ENCODE results near the gene TMEM204. TPM values are rescaled to one million over a fixed set of nuclear protein-coding genes. Genes with fewer than 3 reads are reported as not detected.

Gene TMEM204
- total RNA-seq, 1 experiment from 2014 or later: 0.42 TPM

DNA sequence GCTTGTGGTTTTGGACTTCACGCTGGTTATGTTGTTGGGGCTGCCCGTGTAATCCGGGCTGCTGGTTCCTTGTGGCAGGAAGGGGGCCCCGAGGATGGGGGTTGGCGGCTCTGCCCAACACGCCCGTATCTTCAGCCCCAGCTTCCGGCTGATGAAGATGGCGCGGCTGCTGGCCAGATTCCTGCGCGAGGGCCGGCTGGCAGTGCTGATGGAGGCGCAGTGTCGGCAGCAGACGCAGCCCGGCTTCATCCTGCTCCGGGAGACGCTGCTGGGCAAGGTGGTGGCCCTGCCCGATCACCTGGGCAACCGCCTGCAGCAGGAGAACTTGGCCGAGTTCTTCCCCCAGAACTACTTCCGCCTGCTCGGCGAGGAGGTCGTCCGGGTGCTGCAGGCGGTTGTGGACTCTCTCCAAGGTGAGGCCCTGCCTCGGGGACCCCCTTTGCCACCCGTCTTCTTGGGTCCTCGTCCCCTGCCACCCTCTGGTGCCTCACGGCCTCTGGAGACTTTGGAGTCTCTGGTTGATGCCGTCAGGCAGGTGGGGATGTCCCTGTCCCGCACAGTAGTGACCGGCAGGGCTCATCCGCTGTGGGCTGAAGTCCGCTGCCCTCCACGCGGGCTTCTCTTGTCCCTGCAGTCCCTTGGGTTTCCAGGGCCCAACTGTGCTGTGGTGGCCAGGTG, 38.1 kb upstream of the TMEM204 start:
- peaks cover 15% of the 10 kb centered on the region for H3K36me3 ChIP-seq (replicated peaks; ENCODE audit: control insufficient read depth, insufficient read depth, low read length)

GRCh38 chr16:1495889-1496262, 37.6 kb upstream of the TMEM204 start:
- no peak for DNase-seq
- no peak overlapping the region for H3K4me3 ChIP-seq (ENCODE audit: insufficient read depth, low read depth, low read length)
- H3K36me3 ChIP-seq (replicated peaks; ENCODE audit: control insufficient read depth, insufficient read depth, low read length): peaks cover 15% of the 10 kb centered on the region
- no peaks in the 10 kb centered on the region for H3K27me3 ChIP-seq (ENCODE audit: control insufficient read depth, insufficient read depth, low read length)

More for the DNA sequence above, 38.1 kb upstream of the TMEM204 start:
- Histone ChIP-seq H3K4me3 (ENCODE audit: insufficient read depth, low read depth, low read length) (no peak overlapping the region), H3K27me3 (ENCODE audit: control insufficient read depth, insufficient read depth, low read length) (no peaks in the 10 kb centered on the region)
- no peak for DNase-seq

DNA sequence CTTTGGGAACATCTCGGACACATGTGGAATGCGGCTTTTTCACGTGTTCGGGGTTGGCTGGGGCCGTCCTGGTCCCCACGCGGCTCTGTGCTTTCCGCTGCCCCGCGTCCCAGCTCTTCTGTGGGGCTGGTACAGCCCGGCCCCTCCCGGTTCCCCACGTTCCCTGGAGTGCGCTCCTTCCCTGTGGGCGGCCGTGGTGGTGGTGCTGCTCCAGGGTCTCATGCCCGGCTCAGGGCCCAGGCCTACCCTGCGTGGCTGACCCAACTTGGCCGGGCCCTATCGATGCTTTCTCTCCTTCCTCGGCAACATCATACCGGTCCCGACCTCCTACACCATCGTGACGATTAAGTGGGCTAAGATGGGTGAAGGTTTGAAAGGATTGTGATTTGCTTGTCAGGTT, 37.0 kb upstream of the TMEM204 start:
- DNase-seq: no peak
- Histone ChIP-seq H3K4me3 (ENCODE audit: insufficient read depth, low read depth, low read length) (no peak overlapping the region), H3K36me3 (replicated peaks; ENCODE audit: control insufficient read depth, insufficient read depth, low read length) (peaks cover 15% of the 10 kb centered on the region), H3K27me3 (ENCODE audit: control insufficient read depth, insufficient read depth, low read length) (no peaks in the 10 kb centered on the region)

GRCh38 chr16:1497014-1497598, 36.4 kb upstream of the TMEM204 start:
- no peak for DNase-seq
- Histone ChIP-seq H3K36me3 (replicated peaks; ENCODE audit: control insufficient read depth, insufficient read depth, low read length) (peaks cover 18% of the 10 kb centered on the region), H3K27me3 (ENCODE audit: control insufficient read depth, insufficient read depth, low read length) (no peaks in the 10 kb centered on the region), H3K4me3 (ENCODE audit: insufficient read depth, low read depth, low read length) (no peak overlapping the region)

- no peak for DNase-seq
- H3K4me3 ChIP-seq (ENCODE audit: insufficient read depth, low read depth, low read length): no peak overlapping the region
- H3K27me3 ChIP-seq (ENCODE audit: control insufficient read depth, insufficient read depth, low read length): no peaks in the 10 kb centered on the region
- peaks cover 22% of the 10 kb centered on the region for H3K36me3 ChIP-seq (replicated peaks; ENCODE audit: control insufficient read depth, insufficient read depth, low read length)
Observed at GRCh38 chr16:1498899-1499676, 34.4 kb upstream of the TMEM204 start.

DNA sequence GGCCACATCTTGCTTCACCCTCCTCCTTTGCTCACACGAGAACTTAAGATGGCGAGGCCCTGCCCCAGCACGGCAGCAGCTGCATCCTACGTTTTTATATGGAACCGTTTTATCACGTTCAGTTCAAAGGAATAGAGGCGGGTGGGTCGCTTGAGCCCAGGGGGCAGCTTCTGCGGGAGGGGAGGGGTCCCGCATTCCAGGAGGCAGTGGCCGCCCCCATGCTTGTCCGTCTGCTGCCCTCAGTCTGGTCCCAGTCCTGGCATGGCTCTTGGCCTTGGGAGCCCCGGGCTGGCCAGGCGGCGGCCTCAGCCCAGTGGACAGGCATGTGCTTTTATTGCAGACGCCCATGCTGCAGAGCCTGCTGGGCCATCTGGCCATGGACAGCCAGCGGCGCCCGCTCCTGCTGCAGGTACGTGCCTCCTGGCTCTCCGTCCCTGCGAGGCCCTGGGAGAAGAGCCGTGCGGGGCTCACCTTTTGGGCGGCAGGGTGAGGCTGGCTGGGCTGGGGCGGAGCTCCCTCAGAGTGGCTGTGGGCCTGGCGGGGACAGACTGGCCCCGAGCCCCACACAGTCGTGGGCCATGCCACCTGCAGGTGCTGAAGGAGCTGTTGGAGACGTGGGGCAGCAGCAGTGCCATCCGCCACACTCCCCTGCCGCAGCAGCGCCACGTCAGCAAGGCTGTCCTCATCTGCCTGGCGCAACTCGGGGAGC, 33.6 kb upstream of the TMEM204 start:
- H3K27me3 ChIP-seq (ENCODE audit: control insufficient read depth, insufficient read depth, low read length): no peaks in the 10 kb centered on the region
- no peak for DNase-seq
- peaks cover 16% of the 10 kb centered on the region for H3K36me3 ChIP-seq (replicated peaks; ENCODE audit: control insufficient read depth, insufficient read depth, low read length)
- no peak overlapping the region for H3K4me3 ChIP-seq (ENCODE audit: insufficient read depth, low read depth, low read length)

GRCh38 chr16:1500465-1501150, 32.9 kb upstream of the TMEM204 start:
- no peak for DNase-seq
- Histone ChIP-seq H3K4me3 (ENCODE audit: insufficient read depth, low read depth, low read length) (no peak overlapping the region), H3K27me3 (ENCODE audit: control insufficient read depth, insufficient read depth, low read length) (no peaks in the 10 kb centered on the region), H3K36me3 (replicated peaks; ENCODE audit: control insufficient read depth, insufficient read depth, low read length) (peaks cover 12% of the 10 kb centered on the region)

- Histone ChIP-seq H3K36me3 (replicated peaks; ENCODE audit: control insufficient read depth, insufficient read depth, low read length) (peaks cover 11% of the 10 kb centered on the region), H3K27me3 (ENCODE audit: control insufficient read depth, insufficient read depth, low read length) (no peaks in the 10 kb centered on the region), H3K4me3 (ENCODE audit: insufficient read depth, low read depth, low read length) (no peak overlapping the region)
- DNase-seq: no peak
Observed at GRCh38 chr16:1501630-1502029, 31.8 kb upstream of the TMEM204 start.

DNA sequence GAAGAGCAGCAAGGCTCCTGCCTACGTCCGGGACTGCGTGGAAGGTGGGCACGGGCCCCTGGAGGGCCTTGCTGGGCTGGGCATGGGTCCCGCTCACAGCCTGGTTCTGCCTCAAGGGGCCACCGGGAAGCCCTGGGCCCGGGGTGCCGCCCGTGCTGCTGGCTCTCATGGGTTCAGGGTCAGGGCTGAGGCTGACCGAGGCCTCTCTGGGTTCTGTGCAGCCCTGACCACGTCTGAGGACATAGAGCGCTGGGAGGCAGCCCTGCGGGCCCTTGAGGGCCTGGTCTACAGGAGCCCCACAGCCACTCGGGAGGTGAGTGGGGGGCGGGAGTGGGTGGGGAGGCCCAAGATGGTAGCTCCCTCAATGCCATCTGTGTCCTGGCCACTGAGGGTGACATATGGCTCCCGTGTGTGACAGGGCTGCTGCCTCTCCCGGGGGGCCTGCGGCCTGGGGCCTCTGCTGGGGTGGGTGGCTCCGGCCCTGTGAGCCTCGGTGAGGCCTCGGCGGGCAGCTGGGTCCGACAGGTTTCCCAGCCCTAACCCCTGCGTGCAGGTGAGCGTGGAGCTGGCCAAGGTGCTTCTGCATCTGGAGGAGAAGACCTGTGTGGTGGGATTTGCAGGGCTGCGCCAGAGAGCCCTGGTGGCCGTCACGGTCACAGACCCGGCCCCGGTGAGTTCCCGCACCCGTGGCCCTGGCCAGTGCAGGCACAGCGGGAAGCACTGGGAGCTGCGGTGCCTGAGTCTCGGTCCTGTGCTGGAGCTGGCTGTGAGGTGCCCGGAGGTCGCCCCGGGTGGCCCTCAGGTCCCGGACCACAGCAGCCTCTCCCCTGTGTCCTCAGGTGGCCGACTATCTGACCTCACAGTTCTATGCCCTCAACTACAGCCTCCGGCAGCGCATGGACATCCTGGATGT, 31.1 kb upstream of the TMEM204 start:
- no peak overlapping the region for H3K4me3 ChIP-seq (ENCODE audit: insufficient read depth, low read depth, low read length)
- DNase-seq: no peak
- no peaks in the 10 kb centered on the region for H3K27me3 ChIP-seq (ENCODE audit: control insufficient read depth, insufficient read depth, low read length)
- peaks cover 11% of the 10 kb centered on the region for H3K36me3 ChIP-seq (replicated peaks; ENCODE audit: control insufficient read depth, insufficient read depth, low read length)

DNA sequence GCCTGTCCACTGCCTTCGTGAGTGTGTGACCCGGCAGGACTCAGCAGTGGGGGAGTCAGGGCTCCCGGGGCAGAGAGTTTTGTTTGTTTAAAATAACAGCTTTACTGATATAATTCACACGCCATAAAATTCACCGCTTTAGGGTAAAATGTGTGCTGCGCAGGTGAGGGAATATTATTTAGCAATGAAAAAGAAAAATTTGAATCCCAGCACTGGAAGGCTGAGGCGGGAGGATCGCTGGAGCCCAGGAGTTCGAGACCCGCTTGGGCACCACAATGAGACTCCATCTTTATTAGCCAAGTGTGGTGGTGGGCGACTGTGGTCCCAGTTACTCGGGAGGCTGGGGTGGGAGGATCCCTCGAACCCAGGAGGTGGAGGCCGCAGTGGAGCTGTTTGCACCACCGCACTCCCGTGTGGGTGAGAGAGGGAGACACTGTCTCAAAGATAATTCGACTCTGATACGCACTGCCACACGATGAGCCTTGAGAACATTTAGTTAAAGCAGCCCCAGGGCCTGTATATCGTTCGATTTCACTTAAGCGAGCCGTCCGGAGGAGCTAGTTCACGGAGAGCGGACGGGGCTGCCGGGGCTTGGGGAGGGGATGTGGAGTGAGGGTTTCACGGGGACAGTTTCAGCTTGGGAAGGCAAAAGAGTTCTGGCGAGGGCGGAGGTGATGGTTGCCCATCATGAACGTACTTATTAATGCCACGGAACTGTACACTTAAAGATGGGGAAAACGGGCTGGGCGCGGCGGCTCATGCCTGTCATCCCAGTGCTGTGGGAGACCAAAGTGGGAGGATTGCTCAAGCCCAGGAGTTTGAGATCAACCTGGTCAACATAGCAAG, 30.1 kb upstream of the TMEM204 start:
- H3K36me3 ChIP-seq (replicated peaks; ENCODE audit: control insufficient read depth, insufficient read depth, low read length): peaks cover 11% of the 10 kb centered on the region
- DNase-seq: no peak
- no peak overlapping the region for H3K4me3 ChIP-seq (ENCODE audit: insufficient read depth, low read depth, low read length)
- H3K27me3 ChIP-seq (ENCODE audit: control insufficient read depth, insufficient read depth, low read length): no peaks in the 10 kb centered on the region

DNA sequence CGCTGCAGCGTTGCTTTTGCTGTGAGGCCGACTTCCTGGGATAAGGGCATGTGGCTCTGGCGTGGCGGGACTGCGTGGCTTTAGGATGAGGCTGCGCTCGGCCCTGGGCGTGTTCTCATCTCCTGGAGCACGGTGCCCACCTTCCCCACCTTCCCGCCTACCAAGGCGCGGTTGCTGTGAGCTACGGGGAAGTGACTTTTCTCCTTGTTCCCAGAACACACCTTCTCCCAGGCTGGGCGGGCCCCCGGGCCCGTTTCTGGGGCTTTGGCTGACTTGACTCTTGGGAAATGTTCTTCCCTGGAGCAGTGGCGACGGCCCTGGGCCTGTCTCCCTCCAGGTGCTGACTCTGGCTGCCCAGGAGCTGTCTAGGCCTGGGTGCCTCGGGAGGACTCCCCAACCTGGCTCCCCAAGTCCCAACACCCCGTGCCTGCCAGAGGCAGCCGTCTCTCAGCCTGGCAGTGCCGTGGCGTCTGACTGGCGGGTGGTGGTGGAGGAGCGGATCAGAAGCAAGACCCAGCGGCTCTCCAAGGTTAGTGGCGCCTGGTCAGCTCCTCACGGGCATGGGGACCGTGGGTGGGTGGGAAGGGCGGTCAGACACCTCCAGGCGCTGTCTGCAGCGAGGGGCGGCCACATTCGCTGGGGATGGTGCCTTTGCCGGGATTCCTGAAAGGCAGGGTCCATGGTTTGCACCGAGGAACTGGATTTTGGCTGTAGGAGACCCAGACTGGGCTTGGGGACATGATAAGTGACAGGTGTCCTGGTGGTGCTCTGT, 28.2 kb upstream of the TMEM204 start:
- no peak overlapping the region for H3K4me3 ChIP-seq (ENCODE audit: insufficient read depth, low read depth, low read length)
- no peak for DNase-seq
- peaks cover 7% of the 10 kb centered on the region for H3K36me3 ChIP-seq (replicated peaks; ENCODE audit: control insufficient read depth, insufficient read depth, low read length)
- no peaks in the 10 kb centered on the region for H3K27me3 ChIP-seq (ENCODE audit: control insufficient read depth, insufficient read depth, low read length)

GRCh38 chr16:1505912-1506311, 27.6 kb upstream of the TMEM204 start:
- Histone ChIP-seq H3K36me3 (replicated peaks; ENCODE audit: control insufficient read depth, insufficient read depth, low read length) (peaks cover 7% of the 10 kb centered on the region), H3K4me3 (ENCODE audit: insufficient read depth, low read depth, low read length) (no peak overlapping the region), H3K27me3 (ENCODE audit: control insufficient read depth, insufficient read depth, low read length) (no peaks in the 10 kb centered on the region)
- DNase-seq: no peak

Data from H7 (cell line).